Panc1 (cell line): Measurements from ENCODE around the gene CD37. TPM values are rescaled to one million over a fixed set of nuclear protein-coding genes. Genes with fewer than 3 reads are reported as not detected.
"Not testable (repeated sequence)": the region's sequence is repeated elsewhere in the genome, so short reads cannot be mapped to it uniquely, and the experiment has no call there.

Source experiments
- ATAC-seq: fragments of 200-7000 bp; cut with Tn5 transposase; 2 replicates; pipeline ENCODE4 v1.9.1; 2020; ENCODE audit warnings: mild to moderate bottlenecking, moderate library complexity
- BruUV-seq: library from RNA; stranded (reverse); fragments of 400-500 nt; replicated peaks from 2 replicates; lab custom pipeline; 2021; lab: Mats Ljungman, UMichigan
- CTCF ChIA-PET: fragments of 300-600 bp; sonication (Branson Sonifier 250); formaldehyde crosslinking; loops from one replicate; lab custom pipeline; 2022; ENCODE audit warnings: antibody characterized with exemption; lab: Charles Lee
- POLR2A ChIA-PET: fragments of 300-600 bp; sonication (Branson Sonifier 250); formaldehyde crosslinking; loops from one replicate; lab custom pipeline; 2022; ENCODE audit warnings: antibody characterized with exemption; lab: Charles Lee
- DNase-seq: peaks from one replicate; pipeline ENCODE4 v3.0.0-alpha.2; 2010; ENCODE audit warnings: low read depth, low spot score
- H3K27ac ChIP-seq: 2 replicates; pipeline ENCODE4 v1.5.1; 2011; ENCODE audit warnings: mild to moderate bottlenecking, low read length, inconsistent platforms
- H3K27me3 ChIP-seq: fragments of 200-500 bp; sonication (Bioruptor generic); 2 replicates; pipeline ENCODE4 v1.6.0; 2014; ENCODE audit warnings: low read length, inconsistent platforms; ENCODE audit not compliant: control insufficient read depth, insufficient read depth
- H3K36me3 ChIP-seq: fragments of 200-500 bp; sonication (Bioruptor generic); 2 replicates; pipeline ENCODE4 v1.5.1; 2014; ENCODE audit warnings: inconsistent platforms, mild to moderate bottlenecking, low read length, moderate library complexity; ENCODE audit not compliant: control insufficient read depth, insufficient read depth
- H3K4me1 ChIP-seq: 2 replicates; pipeline ENCODE4 v1.5.1; 2011; ENCODE audit warnings: inconsistent platforms, mild to moderate bottlenecking, low read length, moderate library complexity; ENCODE audit not compliant: control insufficient read depth, insufficient read depth
- H3K4me3 ChIP-seq, 2 experiments: 2 replicates each; pipeline ENCODE4 v1.5.1; 2011 to 2012; ENCODE audit warnings: low read depth in 2 of 2, low read length in 2 of 2, mild to moderate bottlenecking in 2 of 2, inconsistent platforms in 1 of 2, moderate library complexity in 1 of 2
- H3K9me3 ChIP-seq: fragments of 200-500 bp; sonication (Bioruptor generic); 2 replicates; pipeline ENCODE4 v1.5.1; 2014; ENCODE audit warnings: low read depth, mild to moderate bottlenecking, inconsistent platforms, low read length, moderate library complexity; ENCODE audit not compliant: control insufficient read depth, insufficient read depth
- CTCF ChIP-seq: fragments of 450-650 bp; IDR thresholded peaks from 2 replicates; pipeline ENCODE4 v1.5.1; 2017; ENCODE audit warnings: mild to moderate bottlenecking
- POLR2AphosphoS5 ChIP-seq: IDR thresholded peaks from 2 replicates; pipeline ENCODE4 v1.6.1; 2012; ENCODE audit warnings: mild to moderate bottlenecking, low read depth, low read length, moderate library complexity
- REST ChIP-seq, 2 experiments: IDR thresholded peaks; 2 replicates each; pipeline ENCODE4 v1.6.1; 2011 to 2012; ENCODE audit warnings: low read depth in 2 of 2, control low read depth in 1 of 2, low read length in 1 of 2, mild to moderate bottlenecking in 1 of 2, moderate library complexity in 1 of 2; ENCODE audit not compliant: insufficient read depth in 1 of 2
- SIN3A ChIP-seq: IDR thresholded peaks from 2 replicates; pipeline ENCODE4 v1.6.1; 2012; ENCODE audit warnings: low read depth, mild to moderate bottlenecking, low read length, moderate library complexity, borderline replicate concordance; ENCODE audit not compliant: insufficient read depth
- TCF7L2 ChIP-seq: IDR thresholded peaks from 2 replicates; pipeline ENCODE4 v1.6.1; 2011; ENCODE audit warnings: mild to moderate bottlenecking, low read depth, low read length, inconsistent platforms
- in situ Hi-C: cut with HindIII; loops from 2 replicates; pipeline ENCODE4 v1.10.0; 2016; ENCODE audit warnings: low sequenced_read_pairs, low pct_unique_long_range_greater_than_20kb
- intact Hi-C: fragments of 100-400 bp; cut with micrococcal nuclease; formaldehyde crosslinking; loops from one replicate; pipeline ENCODE4 v1.10.0; 2022; ENCODE audit not compliant: unreplicated experiment
- total RNA-seq: library from RNA; stranded (reverse); gene quantifications from one replicate; pipeline ENCODE4 v1.2.1, GENCODE V29; 2021; ENCODE audit not compliant: unreplicated experiment

Gene CD37
- total RNA-seq, 1 experiment from 2014 or later: 0.33 TPM

DNA sequence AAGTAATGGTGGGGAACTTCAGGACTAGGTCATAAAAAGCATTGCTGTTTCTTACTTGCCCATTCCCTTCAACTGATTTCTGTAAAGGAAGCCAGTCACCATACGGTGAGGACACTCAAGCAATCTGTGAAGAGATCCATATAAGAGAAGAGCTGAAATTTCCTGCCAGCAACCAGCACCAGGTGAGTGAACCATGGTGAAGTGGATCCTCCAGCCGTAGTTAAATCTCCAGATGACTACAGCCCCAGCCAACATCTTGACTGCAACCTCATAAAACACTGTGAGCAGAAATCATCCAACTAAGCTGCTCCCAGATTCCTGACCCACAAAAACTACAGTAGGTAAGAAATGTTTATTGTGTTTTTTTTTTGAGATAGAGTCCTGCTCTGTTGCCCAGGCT, 6.5 kb upstream of the CD37 start:
- no peak for ATAC-seq
- POLR2A ChIA-PET: no interaction called here

GRCh38 chr19:49331187-49331586, 4.0 kb upstream of the CD37 start:
- CTCF ChIA-PET, H3K27ac ChIP-seq, POLR2A ChIA-PET, ATAC-seq, in situ Hi-C loops, H3K36me3 ChIP-seq, intact Hi-C loops, H3K27me3 ChIP-seq, H3K4me3 ChIP-seq, H3K4me1 ChIP-seq, BruUV-seq, DNase-seq, H3K9me3 ChIP-seq: not testable (repeated sequence)

More for the DNA sequence above, 6.5 kb upstream of the CD37 start:
- CTCF ChIA-PET: no interaction called here
- Histone ChIP-seq H3K36me3 (no peaks in the 10 kb centered on the region), H3K27me3 (no peaks in the 10 kb centered on the region), H3K9me3 (no peaks in the 10 kb centered on the region), H3K4me1 (no peaks in the 10 kb centered on the region), H3K4me3 (no peak overlapping the region), H3K27ac (no peak overlapping the region)
- no peak for DNase-seq
- no TSS peak for BruUV-seq
- TF ChIP-seq TCF7L2 (no peak), SIN3A (no peak), CTCF (no peak), REST (IDR thresholded peaks at IDR 0.05; ENCODE audit: insufficient read depth in 1 of 2, low read depth in 2 of 2, low read length in 1 of 2) (no peak), POLR2AphosphoS5 (no peak)
- in situ Hi-C loops (no loop called here), intact Hi-C loops (no loop called here)

DNA sequence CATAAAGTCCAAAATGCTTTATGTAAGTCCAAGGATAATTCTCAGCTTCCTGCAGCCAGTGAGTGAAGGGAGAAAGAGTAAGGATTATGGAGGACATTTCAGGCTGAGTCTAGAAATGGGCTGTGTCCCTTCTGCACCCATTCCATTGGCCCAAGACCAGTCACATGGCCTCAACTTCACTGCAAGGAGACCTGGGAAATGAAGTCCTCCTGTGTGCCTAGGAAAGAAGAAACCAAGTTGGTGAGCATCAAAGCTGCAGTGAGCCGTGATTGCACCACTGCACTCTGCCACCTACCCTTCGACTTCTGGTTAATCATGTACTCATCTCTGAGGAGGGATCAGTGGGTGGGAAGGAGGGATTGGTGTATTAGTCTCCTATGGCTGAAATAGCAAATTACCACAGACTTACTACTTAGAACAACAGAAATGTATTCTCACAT, 3.6 kb upstream of the CD37 start:
- Histone ChIP-seq H3K27me3 (no peaks in the 10 kb centered on the region), H3K36me3 (no peaks in the 10 kb centered on the region), H3K9me3 (no peaks in the 10 kb centered on the region), H3K4me3 (no peak overlapping the region), H3K27ac (no peak overlapping the region), H3K4me1 (no peaks in the 10 kb centered on the region)
- DNase-seq: no peak
- no peak for TF ChIP-seq REST (IDR thresholded peaks at IDR 0.05; ENCODE audit: insufficient read depth in 1 of 2, low read depth in 2 of 2, low read length in 1 of 2)
- TF ChIP-seq CTCF: no peak
- no peak for TF ChIP-seq POLR2AphosphoS5
- no peak for TF ChIP-seq TCF7L2
- no peak for TF ChIP-seq SIN3A
- intact Hi-C loops: no loop called here
- in situ Hi-C loops: no loop called here
- POLR2A ChIA-PET: no interaction called here
- BruUV-seq: no TSS peak
- ATAC-seq: peak; percentile 87
- CTCF ChIA-PET: no interaction called here
